Measurements from ENCODE around the gene ATP6V1B1. TPM values are rescaled to one million over a fixed set of nuclear protein-coding genes. Genes with fewer than 3 reads are reported as not detected.
A peak's percentile ranks its signal among the peaks of the same experiment; 100 is the strongest.

Gene ATP6V1B1
- total and polyA plus RNA-seq, 2 of the 13 experiments (the other 11 are each of a cell fraction or from before 2014, with no cell fraction given), result 0.58 to 1.6 TPM

DNA sequence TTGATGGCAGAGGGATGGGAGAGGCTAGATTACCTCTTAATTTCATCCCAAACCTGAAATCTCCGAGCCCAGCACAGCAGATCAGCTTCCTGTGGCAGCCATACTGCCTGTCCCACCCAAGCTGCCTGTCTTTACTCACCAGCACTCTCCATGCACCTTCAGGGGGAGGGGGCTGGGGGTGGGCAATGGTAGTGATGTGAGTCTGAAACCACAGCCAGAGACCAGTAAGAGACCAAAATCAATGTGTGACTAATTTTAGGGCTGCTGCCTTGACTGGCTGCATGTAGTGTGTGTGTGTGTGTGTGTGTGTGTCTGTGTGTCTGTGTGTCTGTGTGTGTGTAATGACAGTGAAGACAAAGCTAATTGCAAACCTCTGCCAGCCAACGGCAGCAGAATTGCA, 70.6 kb downstream of the ATP6V1B1 start:
- ATAC-seq (no peak), DNase-seq (ENCODE audit: low spot score) (no peak), FAIRE-seq (no peak)
- peaks cover 0 to 9% of the 10 kb centered on the region in 2 experiments; a peak in 2 of 5 replicates for H3K27me3 ChIP-seq (ENCODE audit: control insufficient read depth in 1 of 2, insufficient read depth in 2 of 2, low read length in 2 of 2)
- no peaks in the 10 kb centered on the region for H3K9me3 ChIP-seq (ENCODE audit: low read length)
- intact Hi-C loops (cut with micrococcal nuclease; ENCODE audit: unreplicated experiment) (loop anchor here (5.0 kb wide), 1 partner anchor 61 kb away; the partner anchor contains the start of gene NAGK), in situ Hi-C loops (cut with HindIII; ENCODE audit: extremely low pct_ligation_motif_present, low pct_unique_long_range_greater_than_20kb) (no loop called here)
- no peaks in the 10 kb centered on the region for H3K79me2 ChIP-seq (ENCODE audit: insufficient read depth, low read length)
- no peaks in the 10 kb centered on the region for H4K20me1 ChIP-seq (ENCODE audit: insufficient read depth, low read length)
- ChIA-PET CTCF (ENCODE audit: low intra/inter-chr PET ratio, low total read pairs) (no interaction called here), POLR2A (interaction anchor here (1.5 to 2.3 kb wide), 3 partner anchors 8 to 62 kb away, joined by 7 to 15 read pairs (median 7); partner anchors contain the start of gene NAGK)
- peaks cover 37% of the 10 kb centered on the region for H3K4me1 ChIP-seq (ENCODE audit: insufficient read depth, low read length)
- H3K4me2 ChIP-seq (ENCODE audit: low read depth, low read length), result no peak overlapping the region
- no peak overlapping the region for H3K4me3 ChIP-seq (replicated peaks in 1 of 3; ENCODE audit: insufficient read depth in 1 of 3, low read depth in 2 of 3, low read length in 3 of 3)
- H3K9ac ChIP-seq (ENCODE audit: insufficient read depth, low read depth, low read length), result no peak overlapping the region
- TF ChIP-seq ZNF430 (CRISPR knock-in tag; IDR thresholded peaks at IDR 0.05), result no peak
- no peak for TF ChIP-seq ZNF230 (CRISPR knock-in tag; IDR thresholded peaks at IDR 0.05)
- TF ChIP-seq, protein P1, sequence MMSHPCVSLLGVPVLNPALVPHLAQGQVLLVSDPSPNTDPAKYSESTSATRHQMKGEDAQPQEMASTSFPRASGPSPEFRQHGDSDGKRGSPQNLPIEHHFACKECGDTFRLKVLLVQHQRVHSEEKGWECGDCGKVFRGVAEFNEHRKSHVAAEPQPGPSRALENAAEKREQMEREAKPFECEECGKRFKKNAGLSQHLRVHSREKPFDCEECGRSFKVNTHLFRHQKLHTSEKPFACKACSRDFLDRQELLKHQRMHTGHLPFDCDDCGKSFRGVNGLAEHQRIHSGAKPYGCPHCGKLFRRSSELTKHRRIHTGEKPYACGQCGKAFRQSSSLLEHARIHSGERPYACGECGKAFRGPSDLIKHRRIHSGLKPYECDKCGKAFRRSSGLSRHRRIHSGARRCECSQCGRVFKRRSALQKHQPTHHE (CRISPR knock-in tag; IDR thresholded peaks at IDR 0.05; ENCODE audit: borderline replicate concordance), result no peak
- no peak for TF ChIP-seq ZNF773 (CRISPR knock-in tag; IDR thresholded peaks at IDR 0.05; ENCODE audit: borderline replicate concordance)
- TF ChIP-seq, protein P2, sequence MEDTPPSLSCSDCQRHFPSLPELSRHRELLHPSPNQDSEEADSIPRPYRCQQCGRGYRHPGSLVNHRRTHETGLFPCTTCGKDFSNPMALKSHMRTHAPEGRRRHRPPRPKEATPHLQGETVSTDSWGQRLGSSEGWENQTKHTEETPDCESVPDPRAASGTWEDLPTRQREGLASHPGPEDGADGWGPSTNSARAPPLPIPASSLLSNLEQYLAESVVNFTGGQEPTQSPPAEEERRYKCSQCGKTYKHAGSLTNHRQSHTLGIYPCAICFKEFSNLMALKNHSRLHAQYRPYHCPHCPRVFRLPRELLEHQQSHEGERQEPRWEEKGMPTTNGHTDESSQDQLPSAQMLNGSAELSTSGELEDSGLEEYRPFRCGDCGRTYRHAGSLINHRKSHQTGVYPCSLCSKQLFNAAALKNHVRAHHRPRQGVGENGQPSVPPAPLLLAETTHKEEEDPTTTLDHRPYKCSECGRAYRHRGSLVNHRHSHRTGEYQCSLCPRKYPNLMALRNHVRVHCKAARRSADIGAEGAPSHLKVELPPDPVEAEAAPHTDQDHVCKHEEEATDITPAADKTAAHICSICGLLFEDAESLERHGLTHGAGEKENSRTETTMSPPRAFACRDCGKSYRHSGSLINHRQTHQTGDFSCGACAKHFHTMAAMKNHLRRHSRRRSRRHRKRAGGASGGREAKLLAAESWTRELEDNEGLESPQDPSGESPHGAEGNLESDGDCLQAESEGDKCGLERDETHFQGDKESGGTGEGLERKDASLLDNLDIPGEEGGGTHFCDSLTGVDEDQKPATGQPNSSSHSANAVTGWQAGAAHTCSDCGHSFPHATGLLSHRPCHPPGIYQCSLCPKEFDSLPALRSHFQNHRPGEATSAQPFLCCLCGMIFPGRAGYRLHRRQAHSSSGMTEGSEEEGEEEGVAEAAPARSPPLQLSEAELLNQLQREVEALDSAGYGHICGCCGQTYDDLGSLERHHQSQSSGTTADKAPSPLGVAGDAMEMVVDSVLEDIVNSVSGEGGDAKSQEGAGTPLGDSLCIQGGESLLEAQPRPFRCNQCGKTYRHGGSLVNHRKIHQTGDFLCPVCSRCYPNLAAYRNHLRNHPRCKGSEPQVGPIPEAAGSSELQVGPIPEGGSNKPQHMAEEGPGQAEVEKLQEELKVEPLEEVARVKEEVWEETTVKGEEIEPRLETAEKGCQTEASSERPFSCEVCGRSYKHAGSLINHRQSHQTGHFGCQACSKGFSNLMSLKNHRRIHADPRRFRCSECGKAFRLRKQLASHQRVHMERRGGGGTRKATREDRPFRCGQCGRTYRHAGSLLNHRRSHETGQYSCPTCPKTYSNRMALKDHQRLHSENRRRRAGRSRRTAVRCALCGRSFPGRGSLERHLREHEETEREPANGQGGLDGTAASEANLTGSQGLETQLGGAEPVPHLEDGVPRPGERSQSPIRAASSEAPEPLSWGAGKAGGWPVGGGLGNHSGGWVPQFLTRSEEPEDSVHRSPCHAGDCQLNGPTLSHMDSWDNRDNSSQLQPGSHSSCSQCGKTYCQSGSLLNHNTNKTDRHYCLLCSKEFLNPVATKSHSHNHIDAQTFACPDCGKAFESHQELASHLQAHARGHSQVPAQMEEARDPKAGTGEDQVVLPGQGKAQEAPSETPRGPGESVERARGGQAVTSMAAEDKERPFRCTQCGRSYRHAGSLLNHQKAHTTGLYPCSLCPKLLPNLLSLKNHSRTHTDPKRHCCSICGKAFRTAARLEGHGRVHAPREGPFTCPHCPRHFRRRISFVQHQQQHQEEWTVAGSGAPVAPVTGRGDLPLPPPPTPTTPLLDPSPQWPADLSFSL (CRISPR knock-in tag; IDR thresholded peaks at IDR 0.05), result 0 out of 2 replicates have a peak, but pooled peaks have one; percentile 18
- no peak overlapping the region for H3K27ac ChIP-seq (ENCODE audit: extremely low read length, insufficient read depth, low read length)
- H2AFZ ChIP-seq (ENCODE audit: low read length), result no peak overlapping the region
- H3K36me3 ChIP-seq (replicated peaks in 1 of 2; ENCODE audit: control insufficient read depth in 1 of 2, insufficient read depth in 2 of 2, low read length in 2 of 2), result no peaks in the 10 kb centered on the region
- 36% methylated on average over 2 of the region's 2 CpGs for WGBS (ENCODE audit: low lambda C conversion rate)
- BruUV-seq (replicated peaks), result no TSS peak

Data from HepG2 (cell line).